Osteocyte (in vitro differentiated cells): Measurements from ENCODE around the gene NUBP2. TPM values are rescaled to one million over a fixed set of nuclear protein-coding genes. Genes with fewer than 3 reads are reported as not detected.

Experiments used
- DNase-seq: peaks from one replicate; pipeline ENCODE4 v3.0.0; 2021; ENCODE audit warnings: mixed read lengths; ENCODE audit not compliant: unreplicated experiment; ENCODE audit errors: extremely low spot score
- H3K27ac Mint-ChIP-seq: one replicate; pipeline ENCODE4 v1.8.0; 2021; ENCODE audit warnings: mild to moderate bottlenecking, mixed read lengths; ENCODE audit not compliant: unreplicated experiment
- H3K27me3 Mint-ChIP-seq: one replicate; pipeline ENCODE4 v1.8.0; 2021; ENCODE audit warnings: mixed read lengths; ENCODE audit not compliant: unreplicated experiment
- H3K36me3 Mint-ChIP-seq: one replicate; pipeline ENCODE4 v1.8.0; 2021; ENCODE audit warnings: mixed read lengths; ENCODE audit not compliant: unreplicated experiment
- H3K4me1 Mint-ChIP-seq: one replicate; pipeline ENCODE4 v1.8.0; 2021; ENCODE audit warnings: mixed read lengths; ENCODE audit not compliant: unreplicated experiment
- H3K4me3 Mint-ChIP-seq: one replicate; pipeline ENCODE4 v1.8.0; 2021; ENCODE audit warnings: mild to moderate bottlenecking, moderate library complexity, mixed read lengths; ENCODE audit not compliant: unreplicated experiment
- H3K9me3 Mint-ChIP-seq: one replicate; pipeline ENCODE4 v1.8.0; 2021; ENCODE audit warnings: mixed read lengths; ENCODE audit not compliant: unreplicated experiment
- total RNA-seq: library from RNA; stranded (reverse); gene quantifications from 2 replicates; pipeline ENCODE4 v1.2.1, GENCODE V29; 2021
- TF ChIP-seq, protein P1 (sequence below): fragments of 200-600 bp; sonication (generic); IDR thresholded peaks from 2 replicates; pipeline ENCODE4 v1.5.0; 2021; ENCODE audit warnings: antibody characterized with exemption, mild to moderate bottlenecking, moderate library complexity

NUBP2 gene
- total RNA-seq, 1 donor from 2014 or later: 56.3 TPM

DNA sequence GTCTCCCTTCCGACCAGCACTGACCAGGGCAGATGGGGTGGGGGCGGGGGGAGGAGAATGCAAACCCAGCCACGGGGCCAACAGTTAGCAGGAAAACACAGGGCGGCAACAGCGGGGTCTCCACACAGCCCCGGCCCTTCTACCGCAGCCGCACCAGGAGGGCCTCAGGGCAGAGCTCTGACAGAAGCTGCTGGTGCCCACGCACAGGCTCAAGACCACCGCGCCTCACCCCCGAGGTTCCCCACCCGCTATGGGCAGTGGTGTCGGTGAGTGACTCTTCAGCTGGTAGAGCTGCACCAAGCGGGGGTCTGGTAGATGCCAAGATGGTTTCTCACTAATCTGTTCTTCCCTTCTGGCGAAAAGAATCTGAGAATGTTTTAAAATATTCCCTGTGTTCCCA is 27.8 kb downstream of the NUBP2 start:
- DNase-seq: no peak

DNA sequence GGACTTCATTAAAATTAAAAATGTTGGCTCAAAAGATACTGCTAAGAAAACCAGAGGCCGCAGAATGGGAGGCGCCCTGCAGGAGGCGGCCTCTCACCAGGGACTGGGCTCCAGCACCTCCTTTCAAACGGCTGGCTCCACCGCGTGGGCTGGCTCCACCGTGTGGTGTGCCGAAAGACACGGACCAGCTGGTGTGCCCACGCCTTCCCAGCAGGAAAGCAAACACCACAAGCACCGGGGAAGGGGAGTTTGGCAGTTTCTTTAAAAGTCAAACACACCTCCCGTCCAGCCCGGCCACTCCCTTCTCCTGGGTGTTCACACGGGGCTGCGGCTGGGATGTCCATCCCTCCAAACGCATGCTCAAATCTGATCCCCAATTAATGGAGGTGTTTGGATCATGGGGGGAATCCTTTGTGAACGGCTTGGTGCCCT is 30.0 kb downstream of the NUBP2 start:
- no peaks in the 10 kb centered on the region for H3K9me3 Mint-ChIP-seq
- no peaks in the 10 kb centered on the region for H3K27me3 Mint-ChIP-seq
- H3K27ac Mint-ChIP-seq: peak overlapping the region; percentile 48
- H3K36me3 Mint-ChIP-seq: peaks cover 13% of the 10 kb centered on the region
- no peak overlapping the region for H3K4me3 Mint-ChIP-seq
- peak; percentile 89 for DNase-seq
- TF ChIP-seq, protein P1, sequence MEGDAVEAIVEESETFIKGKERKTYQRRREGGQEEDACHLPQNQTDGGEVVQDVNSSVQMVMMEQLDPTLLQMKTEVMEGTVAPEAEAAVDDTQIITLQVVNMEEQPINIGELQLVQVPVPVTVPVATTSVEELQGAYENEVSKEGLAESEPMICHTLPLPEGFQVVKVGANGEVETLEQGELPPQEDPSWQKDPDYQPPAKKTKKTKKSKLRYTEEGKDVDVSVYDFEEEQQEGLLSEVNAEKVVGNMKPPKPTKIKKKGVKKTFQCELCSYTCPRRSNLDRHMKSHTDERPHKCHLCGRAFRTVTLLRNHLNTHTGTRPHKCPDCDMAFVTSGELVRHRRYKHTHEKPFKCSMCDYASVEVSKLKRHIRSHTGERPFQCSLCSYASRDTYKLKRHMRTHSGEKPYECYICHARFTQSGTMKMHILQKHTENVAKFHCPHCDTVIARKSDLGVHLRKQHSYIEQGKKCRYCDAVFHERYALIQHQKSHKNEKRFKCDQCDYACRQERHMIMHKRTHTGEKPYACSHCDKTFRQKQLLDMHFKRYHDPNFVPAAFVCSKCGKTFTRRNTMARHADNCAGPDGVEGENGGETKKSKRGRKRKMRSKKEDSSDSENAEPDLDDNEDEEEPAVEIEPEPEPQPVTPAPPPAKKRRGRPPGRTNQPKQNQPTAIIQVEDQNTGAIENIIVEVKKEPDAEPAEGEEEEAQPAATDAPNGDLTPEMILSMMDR: peak; percentile 62
- H3K4me1 Mint-ChIP-seq: peaks cover 10% of the 10 kb centered on the region

More for the DNA sequence above, 27.8 kb downstream of the NUBP2 start:
- Mint-ChIP-seq H3K4me3 (no peak overlapping the region), H3K36me3 (peaks cover 20% of the 10 kb centered on the region), H3K27ac (no peak overlapping the region), H3K27me3 (no peaks in the 10 kb centered on the region), H3K4me1 (peaks cover 10% of the 10 kb centered on the region), H3K9me3 (no peaks in the 10 kb centered on the region)
- TF ChIP-seq, protein P1: no peak

DNA sequence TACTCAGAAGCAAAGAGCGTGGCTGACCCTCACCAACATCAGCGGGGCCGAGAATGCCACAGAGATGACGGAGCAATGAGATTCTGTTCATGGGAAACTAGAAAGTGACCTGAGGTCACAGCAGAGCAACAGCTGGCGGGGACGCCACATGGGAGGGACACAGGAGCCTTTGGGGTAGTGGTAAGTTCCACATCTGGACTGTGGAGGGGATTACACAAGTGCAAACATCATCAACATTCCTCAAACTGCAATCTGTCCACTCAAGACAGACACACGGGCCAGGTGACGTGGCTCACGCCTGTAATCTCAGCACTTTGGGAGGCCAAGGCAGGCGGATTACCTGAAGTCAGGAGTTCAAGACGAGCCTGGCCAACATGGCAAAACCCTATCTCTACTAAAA is 32.7 kb downstream of the NUBP2 start:
- peaks cover 13% of the 10 kb centered on the region for H3K36me3 Mint-ChIP-seq
- H3K4me1 Mint-ChIP-seq: peaks cover 10% of the 10 kb centered on the region
- DNase-seq: no peak
- no peaks in the 10 kb centered on the region for H3K9me3 Mint-ChIP-seq
- H3K27me3 Mint-ChIP-seq: no peaks in the 10 kb centered on the region
- H3K27ac Mint-ChIP-seq: no peak overlapping the region
- no peak overlapping the region for H3K4me3 Mint-ChIP-seq
- TF ChIP-seq, protein P1: no peak

DNA sequence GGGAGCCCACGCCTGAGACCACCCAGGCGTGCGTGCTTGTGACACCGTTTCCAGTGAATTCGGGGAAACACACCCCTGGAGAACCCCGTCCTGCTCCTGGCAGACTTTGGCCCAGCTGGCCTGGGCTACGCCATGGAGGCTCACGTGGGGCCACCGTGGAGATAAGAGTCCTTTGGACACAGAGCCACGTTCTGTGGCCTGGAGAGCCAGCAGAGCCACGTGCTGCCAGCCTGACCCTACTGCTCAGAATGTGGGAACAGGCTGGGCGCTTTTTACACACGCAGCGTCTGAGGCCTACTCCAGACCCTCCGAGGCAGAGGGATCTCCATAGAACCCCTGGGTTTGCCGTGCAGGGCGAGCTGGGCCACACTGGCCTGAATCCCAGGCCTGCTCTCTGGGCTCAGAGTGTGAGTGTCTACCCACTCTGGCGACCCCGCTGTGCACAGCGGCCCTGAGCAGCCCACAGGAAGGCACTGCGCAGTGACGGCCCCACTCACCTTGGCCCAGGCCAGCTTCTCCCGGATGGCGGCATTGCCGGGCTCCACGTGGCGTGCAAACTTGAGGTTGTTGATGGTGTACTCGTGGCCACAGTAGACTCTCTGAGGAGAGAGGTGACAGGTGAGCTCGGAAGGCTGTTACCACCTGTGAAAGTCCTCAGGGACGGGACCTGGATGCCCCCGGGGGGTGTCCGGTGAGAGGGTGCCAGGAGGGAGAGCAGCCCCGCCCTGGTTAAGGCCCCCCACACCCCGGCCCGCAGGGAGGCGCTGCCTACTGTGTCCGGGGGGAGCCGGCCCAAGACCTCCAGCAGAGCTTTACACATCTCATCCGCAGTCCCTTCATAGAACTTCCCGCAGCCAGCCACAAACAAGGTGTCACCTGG is 33.9 kb downstream of the NUBP2 start:
- Mint-ChIP-seq H3K9me3 (no peaks in the 10 kb centered on the region), H3K27me3 (no peaks in the 10 kb centered on the region), H3K4me3 (no peak overlapping the region), H3K27ac (no peak overlapping the region), H3K36me3 (peaks cover 13% of the 10 kb centered on the region), H3K4me1 (peaks cover 10% of the 10 kb centered on the region)
- no peak for DNase-seq
- TF ChIP-seq, protein P1: no peak

DNA sequence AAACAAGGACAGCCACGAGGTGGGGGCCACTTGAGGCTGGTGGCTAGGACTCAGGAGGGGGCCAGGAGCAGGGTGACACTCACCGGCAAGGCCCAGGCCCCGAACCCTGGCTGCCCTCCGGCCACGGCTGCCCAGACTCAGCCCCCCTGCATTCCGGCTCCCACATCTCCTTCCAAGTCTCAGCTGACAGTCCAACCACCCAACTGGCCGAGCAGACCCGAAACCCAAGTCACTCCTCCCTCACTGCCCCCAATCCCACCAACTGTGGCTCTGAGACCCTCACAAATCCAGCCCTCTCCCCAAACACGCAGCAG is 34.5 kb downstream of the NUBP2 start:
- TF ChIP-seq, protein P1: no peak
- H3K9me3 Mint-ChIP-seq: no peaks in the 10 kb centered on the region
- H3K27ac Mint-ChIP-seq: no peak overlapping the region
- no peaks in the 10 kb centered on the region for H3K27me3 Mint-ChIP-seq
- no peak for DNase-seq
- no peak overlapping the region for H3K4me3 Mint-ChIP-seq
- H3K4me1 Mint-ChIP-seq: peaks cover 10% of the 10 kb centered on the region
- peaks cover 13% of the 10 kb centered on the region for H3K36me3 Mint-ChIP-seq
